Measurements from ENCODE around the gene ESPN.
A peak's percentile ranks its signal among the peaks of the same experiment; 100 is the strongest.
"Not testable (repeated sequence)": the region's sequence is repeated elsewhere in the genome, so short reads cannot be mapped to it uniquely, and the experiment has no call there.

The ESPN gene

GRCh38 chr1:6486433-6487011, 61.9 kb downstream of the ESPN start:
- peak; percentile 11 for DNase-seq

- DNase-seq, result no peak
Observed at GRCh38 chr1:6487804-6488484, 63.4 kb downstream of the ESPN start.

- DNase-seq, result no peak
Observed at GRCh38 chr1:6488602-6489382, 64.2 kb downstream of the ESPN start.

GRCh38 chr1:6489383-6489765, 64.8 kb downstream of the ESPN start:
- no peak for DNase-seq

GRCh38 chr1:6489799-6490180, 65.2 kb downstream of the ESPN start:
- peak; percentile 10 for DNase-seq

- DNase-seq, result no peak
Observed at GRCh38 chr1:6490181-6491080, 65.9 kb downstream of the ESPN start.

GRCh38 chr1:6491081-6491449, 66.5 kb downstream of the ESPN start:
- no peak for DNase-seq

GRCh38 chr1:6491480-6491962, 66.9 kb downstream of the ESPN start, which contains the start of gene PLEKHG5:
PLEKHG5 (minus strand) TSS chr1:6491667; CDS start chr1:6477571, 14,096 bp downstream.
- DNase-seq, result no peak

GRCh38 chr1:6491966-6492365, 67.4 kb downstream of the ESPN start:
- no peak for DNase-seq

- DNase-seq, result not testable (repeated sequence)
Observed at GRCh38 chr1:6493834-6494223, 69.3 kb downstream of the ESPN start.

- DNase-seq, result no peak
Observed at GRCh38 chr1:6494627-6495026, 70.1 kb downstream of the ESPN start.

GRCh38 chr1:6495041-6495441, 70.5 kb downstream of the ESPN start:
- no peak for DNase-seq

- DNase-seq, result no peak
Observed at GRCh38 chr1:6495540-6496364, 71.2 kb downstream of the ESPN start.

- no peak for DNase-seq
Observed at GRCh38 chr1:6496365-6496721, 71.8 kb downstream of the ESPN start.

GRCh38 chr1:6496890-6497214, 72.3 kb downstream of the ESPN start:
- DNase-seq, result no peak

GRCh38 chr1:6497215-6497866, 72.8 kb downstream of the ESPN start:
- no peak for DNase-seq

- no peak for DNase-seq
Observed at GRCh38 chr1:6497867-6498575, 73.4 kb downstream of the ESPN start.

- no peak for DNase-seq
Observed at GRCh38 chr1:6498576-6499111, 74.1 kb downstream of the ESPN start.

GRCh38 chr1:6499296-6499695, 74.7 kb downstream of the ESPN start:
- no peak for DNase-seq

GRCh38 chr1:6500544-6501278, 76.1 kb downstream of the ESPN start:
- DNase-seq, result no peak

Measured in NCI-H774 (cell line).